AG10803 (cell line): ENCODE data around the gene ADCY1.
"Not testable (repeated sequence)": the region's sequence is repeated elsewhere in the genome, so short reads cannot be mapped to it uniquely, and the experiment has no call there.

Source experiments
- DNase-seq: peaks from one replicate; pipeline ENCODE4 v3.0.0; 2010; ENCODE audit warnings: low read depth
- H3K4me3 ChIP-seq: 2 replicates; pipeline ENCODE4 v1.5.1; 2011; ENCODE audit warnings: mild to moderate bottlenecking, low read length, control low read depth
- CTCF ChIP-seq: conservative IDR thresholded peaks from 2 replicates; pipeline ENCODE4 v1.5.1; 2011; ENCODE audit warnings: mild to moderate bottlenecking, low read length, control low read depth, inconsistent platforms

The ADCY1 gene

GRCh38 chr7:45573661-45574415 is at the start of gene ADCY1:
Gene ADCY1, plus strand, starts transcription at chr7:45574368. Its CDS starts 176 bp downstream, at chr7:45574544.
- DNase-seq, result no peak
- no peak for TF ChIP-seq CTCF
- peak within 1 kb of the TSS; percentile 40 for H3K4me3 ChIP-seq

- no peak overlapping the region for H3K4me3 ChIP-seq
- peak; percentile 12 for DNase-seq
- no peak for TF ChIP-seq CTCF
Observed at GRCh38 chr7:45524445-45524844, 49.7 kb upstream of the ADCY1 start.

GRCh38 chr7:45525057-45525456 is 49.1 kb upstream of the ADCY1 start:
- no peak for TF ChIP-seq CTCF
- H3K4me3 ChIP-seq, result no peak overlapping the region
- DNase-seq, result no peak

GRCh38 chr7:45543473-45543872 is 30.7 kb upstream of the ADCY1 start:
- no peak for DNase-seq
- H3K4me3 ChIP-seq, result no peak overlapping the region
- TF ChIP-seq CTCF, result no peak

- not testable (repeated sequence) for DNase-seq
Observed at GRCh38 chr7:45545105-45545710, 29.0 kb upstream of the ADCY1 start.

GRCh38 chr7:45548917-45549316 is 25.3 kb upstream of the ADCY1 start:
- H3K4me3 ChIP-seq, DNase-seq: not testable (repeated sequence)

More at GRCh38 chr7:45545105-45545710, 29.0 kb upstream of the ADCY1 start:
- not testable (repeated sequence) for H3K4me3 ChIP-seq

- H3K4me3 ChIP-seq, result no peak overlapping the region
- no peak for DNase-seq
Observed at GRCh38 chr7:45563401-45563800, 10.8 kb upstream of the ADCY1 start.

More at GRCh38 chr7:45563401-45563800, 10.8 kb upstream of the ADCY1 start:
- no peak for TF ChIP-seq CTCF
